GM19240 (cell line): Measurements from ENCODE around the gene PTPRK.

Experiments used
- DNase-seq: peaks from one replicate; pipeline ENCODE4 v3.0.0; 2011; ENCODE audit warnings: low spot score; ENCODE audit not compliant: insufficient read length

The PTPRK gene

GRCh38 chr6:128204616-128205015 lies 315.8 kb downstream of the PTPRK start:
- DNase-seq = no peak

GRCh38 chr6:128202169-128202765 lies 318.1 kb downstream of the PTPRK start:
- DNase-seq = no peak

GRCh38 chr6:128200789-128201188 lies 319.6 kb downstream of the PTPRK start:
- no peak for DNase-seq

GRCh38 chr6:128199461-128199860 lies 320.9 kb downstream of the PTPRK start:
- DNase-seq = no peak

GRCh38 chr6:128192972-128193371 lies 327.4 kb downstream of the PTPRK start:
- DNase-seq = no peak

- no peak for DNase-seq
Observed at GRCh38 chr6:128188678-128189077, 331.7 kb downstream of the PTPRK start.

- DNase-seq = no peak
Observed at GRCh38 chr6:128186729-128187128, 333.7 kb downstream of the PTPRK start.

GRCh38 chr6:128179876-128180438 lies 340.4 kb downstream of the PTPRK start:
- DNase-seq = no peak

- no peak for DNase-seq
Observed at GRCh38 chr6:128174724-128175123, 345.7 kb downstream of the PTPRK start.

GRCh38 chr6:128172752-128173682 lies 347.4 kb downstream of the PTPRK start:
- DNase-seq = no peak

GRCh38 chr6:128172081-128172480 lies 348.3 kb downstream of the PTPRK start:
- DNase-seq = no peak

GRCh38 chr6:128171182-128171581 lies 349.2 kb downstream of the PTPRK start:
- no peak for DNase-seq

- no peak for DNase-seq
Observed at GRCh38 chr6:128168244-128168643, 352.2 kb downstream of the PTPRK start.

- DNase-seq = no peak
Observed at GRCh38 chr6:128167552-128167951, 352.8 kb downstream of the PTPRK start.

- DNase-seq = no peak
Observed at GRCh38 chr6:128164254-128164653, 356.1 kb downstream of the PTPRK start.

- DNase-seq = no peak
Observed at GRCh38 chr6:128162423-128162822, 358.0 kb downstream of the PTPRK start.

GRCh38 chr6:128161839-128162238 lies 358.6 kb downstream of the PTPRK start:
- DNase-seq = no peak

- DNase-seq = no peak
Observed at GRCh38 chr6:128161263-128161662, 359.1 kb downstream of the PTPRK start.

GRCh38 chr6:128158496-128158895 lies 361.9 kb downstream of the PTPRK start:
- DNase-seq = no peak

- DNase-seq = no peak
Observed at GRCh38 chr6:128156321-128157111, 363.9 kb downstream of the PTPRK start.

- no peak for DNase-seq
Observed at GRCh38 chr6:128155826-128156225, 364.6 kb downstream of the PTPRK start.

GRCh38 chr6:128152551-128152950 lies 367.8 kb downstream of the PTPRK start:
- no peak for DNase-seq
